Activated naive CD4-positive, alpha-beta T cell treated with anti-CD3 and anti-CD28 coated beads, Interleukin-2, amount 50 U/mL, for 72 hours (primary cell): ENCODE measurements around the gene STX8. TPM values are rescaled to one million over a fixed set of nuclear protein-coding genes. Genes with fewer than 3 reads are reported as not detected.
A peak's percentile ranks its signal among the peaks of the same experiment; 100 is the strongest.
"Not testable (repeated sequence)": the region's sequence is repeated elsewhere in the genome, so short reads cannot be mapped to it uniquely, and the experiment has no call there.

Source experiments
- ATAC-seq, 2 donors: fragments of 150-1000 bp; cut with Tn5 transposase; 2 replicates each; pipeline ENCODE4 v1.10.0; 2021; ENCODE audit warnings: mild to moderate bottlenecking in 2 of 2, moderate library complexity in 2 of 2
- DNase-seq, 2 donors: peaks; one replicate each; pipeline ENCODE4 v3.0.0; 2021 to 2022; ENCODE audit warnings: low spot score in 2 of 2
- H3K27ac Mint-ChIP-seq, 2 donors: one replicate each; pipeline ENCODE4 v1.8.0; 2022; ENCODE audit warnings: mild to moderate bottlenecking in 2 of 2, mixed read lengths in 2 of 2
- H3K36me3 Mint-ChIP-seq, 2 donors: one replicate each; pipeline ENCODE4 v1.8.0; 2022; ENCODE audit warnings: mixed read lengths in 2 of 2
- H3K9me3 Mint-ChIP-seq, 2 donors: one replicate each; pipeline ENCODE4 v1.8.0; 2022; ENCODE audit warnings: mixed read lengths in 2 of 2
- total RNA-seq, 2 donors: library from RNA; stranded (reverse); gene quantifications; one replicate each; pipeline ENCODE4 v1.2.3, GENCODE V29; 2022

STX8 gene
- total RNA-seq, 2 donors from 2014 or later: 42.1 to 65.4 TPM

DNA sequence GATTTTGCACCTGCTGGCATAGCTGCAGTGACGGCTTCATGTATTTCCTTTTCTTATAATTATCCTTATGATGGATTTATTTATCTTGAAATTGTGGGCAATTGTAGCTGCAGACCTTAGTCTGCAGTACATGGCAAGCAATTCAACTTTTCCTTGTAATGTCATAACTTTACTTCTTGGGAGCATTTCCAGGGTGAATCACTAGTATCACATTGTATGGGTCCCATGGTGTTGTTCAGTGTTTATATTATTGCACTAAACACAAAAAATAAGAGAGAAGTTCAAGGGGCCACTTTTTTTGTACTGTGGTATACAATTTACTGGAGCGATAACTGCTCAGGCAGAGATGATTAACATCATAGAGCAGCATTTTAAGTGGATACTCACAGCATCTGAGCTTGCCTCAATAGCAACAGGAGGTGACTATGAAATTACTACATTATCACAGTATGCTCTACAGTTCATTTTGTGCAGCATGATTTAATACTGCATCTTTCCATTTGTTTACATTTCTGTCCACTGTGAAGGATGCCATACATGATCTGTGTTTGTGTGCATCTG lies 169.5 kb downstream of the STX8 start:
- Mint-ChIP-seq H3K36me3 (no peaks in the 10 kb centered on the region), H3K27ac (no peak overlapping the region), H3K9me3 (no peaks in the 10 kb centered on the region)
- DNase-seq: no peak
- ATAC-seq: no peak

GRCh38 chr17:9403257-9403656 lies 172.4 kb downstream of the STX8 start:
- Mint-ChIP-seq H3K9me3 (no peaks in the 10 kb centered on the region), H3K27ac (no peak overlapping the region), H3K36me3 (no peaks in the 10 kb centered on the region)
- ATAC-seq (no peak), DNase-seq (no peak)

GRCh38 chr17:9402590-9403199 lies 172.9 kb downstream of the STX8 start:
- Mint-ChIP-seq H3K9me3 (no peaks in the 10 kb centered on the region), H3K36me3 (no peaks in the 10 kb centered on the region), H3K27ac (no peak overlapping the region)
- ATAC-seq (no peak), DNase-seq (peak in 1 of 2 donors; percentile 42)

GRCh38 chr17:9401434-9401833 lies 174.2 kb downstream of the STX8 start:
- Mint-ChIP-seq H3K27ac (no peak overlapping the region), H3K9me3 (no peaks in the 10 kb centered on the region), H3K36me3 (no peaks in the 10 kb centered on the region)
- no peak for ATAC-seq
- DNase-seq: no peak

- H3K36me3 Mint-ChIP-seq: peaks cover 21 to 24% of the 10 kb centered on the region in 2 donors
- peaks cover 13 to 18% of the 10 kb centered on the region in 2 donors for H3K9me3 Mint-ChIP-seq
- peak; percentile 54 to 98 for ATAC-seq
- DNase-seq: no peak
- no peak overlapping the region for H3K27ac Mint-ChIP-seq
These were observed 186.5 kb downstream of the STX8 start for GRCh38 chr17:9389111-9389527.

DNA sequence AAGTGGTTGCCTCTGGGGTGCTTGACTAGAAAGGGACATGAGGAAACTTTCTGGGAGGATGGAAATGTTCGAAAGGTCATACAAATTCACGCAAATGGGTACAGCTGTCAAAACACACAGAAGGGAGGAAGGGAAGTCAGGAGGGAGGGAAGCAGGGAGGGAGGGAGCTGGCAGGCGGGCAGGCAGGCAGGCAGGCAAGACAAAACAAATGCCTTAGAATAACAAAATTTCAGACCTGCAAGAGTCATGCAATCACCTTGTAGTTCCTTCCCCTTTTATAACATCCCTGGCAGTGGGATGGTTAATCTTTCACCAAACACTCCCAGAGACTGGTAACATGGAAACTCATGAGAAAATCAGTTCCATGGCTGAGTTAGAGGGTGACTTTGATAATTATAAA lies 189.2 kb downstream of the STX8 start:
- ATAC-seq: no peak
- Mint-ChIP-seq H3K27ac (no peak overlapping the region), H3K36me3 (peaks cover under 1 to 1% of the 10 kb centered on the region in 2 donors), H3K9me3 (no peaks in the 10 kb centered on the region)
- no peak for DNase-seq

DNA sequence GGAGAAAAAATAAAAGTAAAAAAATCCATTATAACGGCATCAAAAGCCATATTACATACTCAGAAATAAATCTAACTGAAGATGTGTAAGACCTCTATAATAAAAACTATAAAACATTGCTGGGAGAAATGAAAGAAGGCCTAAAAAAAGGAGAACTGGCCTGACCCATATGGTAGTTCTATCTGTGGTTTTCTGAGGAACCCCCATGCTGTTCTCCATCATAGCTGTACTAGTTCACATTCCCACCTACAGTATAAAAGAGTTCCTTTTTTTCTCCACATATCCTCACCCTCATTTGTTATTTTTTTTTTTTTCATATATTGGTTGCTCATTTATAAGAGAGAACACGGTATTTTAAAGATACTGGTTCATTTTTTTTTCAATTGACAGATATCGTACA lies 191.8 kb downstream of the STX8 start:
- Mint-ChIP-seq H3K27ac (no peak overlapping the region), H3K36me3 (no peaks in the 10 kb centered on the region), H3K9me3 (no peaks in the 10 kb centered on the region)
- no peak for ATAC-seq
- no peak for DNase-seq

DNA sequence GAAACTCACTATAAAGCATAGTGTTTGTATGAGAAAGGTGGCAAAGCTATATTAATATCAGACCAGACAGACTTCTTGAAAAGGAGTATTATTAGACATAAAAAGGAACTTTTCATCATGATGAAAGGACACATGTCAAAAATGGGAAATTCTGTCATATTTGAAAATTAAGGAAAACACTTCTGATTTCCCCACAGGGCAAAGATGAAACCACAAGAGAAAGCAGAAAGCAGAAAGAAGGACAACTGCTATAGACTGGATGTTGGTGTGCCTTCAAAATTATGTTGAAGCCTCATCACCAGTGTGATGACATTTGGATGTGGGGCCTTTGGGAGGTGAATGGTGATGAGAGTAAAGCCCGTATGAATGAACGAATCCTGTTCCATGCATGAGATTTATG lies 193.0 kb downstream of the STX8 start:
- no peak for ATAC-seq
- Mint-ChIP-seq H3K27ac (no peak overlapping the region), H3K9me3 (no peaks in the 10 kb centered on the region), H3K36me3 (peaks cover 9 to 10% of the 10 kb centered on the region in 2 donors)
- DNase-seq: no peak

GRCh38 chr17:9381068-9381467 lies 194.6 kb downstream of the STX8 start:
- DNase-seq: no peak
- H3K9me3 Mint-ChIP-seq: no peaks in the 10 kb centered on the region
- ATAC-seq: no peak
- H3K27ac Mint-ChIP-seq: no peak overlapping the region
- H3K36me3 Mint-ChIP-seq: peaks cover 17 to 20% of the 10 kb centered on the region in 2 donors

DNA sequence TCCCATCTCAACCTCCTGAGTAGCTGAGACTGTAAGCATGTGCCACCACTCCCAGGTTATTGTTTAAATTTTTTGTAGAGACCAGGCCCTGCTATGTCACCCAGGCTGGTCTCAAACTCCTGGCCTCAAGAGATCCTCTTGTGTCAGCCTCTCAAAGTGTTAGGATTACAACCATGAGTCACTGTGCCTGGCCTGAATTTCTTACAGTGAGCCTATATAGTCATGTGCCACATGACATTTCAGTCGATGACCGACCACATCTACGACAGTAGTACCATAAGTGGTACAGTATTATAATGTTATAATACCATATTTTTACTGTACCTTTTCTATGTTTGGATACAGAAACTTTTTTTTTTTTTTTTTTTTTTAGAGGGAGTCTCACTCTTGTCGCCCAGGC lies 195.3 kb downstream of the STX8 start:
- Mint-ChIP-seq H3K36me3 (peaks cover 17 to 25% of the 10 kb centered on the region in 2 donors), H3K9me3 (no peaks in the 10 kb centered on the region), H3K27ac (no peak overlapping the region)
- DNase-seq (no peak), ATAC-seq (peak in 1 of 2 donors; percentile 36)

GRCh38 chr17:9376177-9376576 lies 199.4 kb downstream of the STX8 start:
- H3K36me3 Mint-ChIP-seq: peaks cover 17 to 25% of the 10 kb centered on the region in 2 donors
- not testable (repeated sequence) for DNase-seq, ATAC-seq, H3K27ac Mint-ChIP-seq, H3K9me3 Mint-ChIP-seq

DNA sequence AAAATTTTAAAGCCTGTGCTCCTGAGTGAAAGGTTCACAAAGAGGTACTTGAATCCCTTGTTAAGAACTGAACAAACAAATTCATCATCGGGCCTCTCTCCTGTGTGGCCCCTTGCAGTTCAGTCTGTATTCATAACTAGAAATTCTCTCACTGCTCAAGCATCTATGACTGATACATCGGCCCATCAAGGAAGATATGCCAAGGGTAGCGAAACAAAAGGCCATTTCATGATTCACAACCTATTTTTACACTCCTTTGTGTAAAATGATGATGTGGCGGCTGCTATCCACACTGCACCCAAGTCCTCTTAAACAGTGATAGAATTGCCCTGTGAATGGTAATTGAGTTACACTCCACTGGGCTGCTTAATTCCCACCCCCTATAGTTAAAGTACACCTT lies 204.6 kb downstream of the STX8 start:
- Mint-ChIP-seq H3K9me3 (no peaks in the 10 kb centered on the region), H3K27ac (no peak overlapping the region), H3K36me3 (peaks cover 0 to 5% of the 10 kb centered on the region in 2 donors)
- ATAC-seq (peak; percentile 67 to 82), DNase-seq (no peak)

DNA sequence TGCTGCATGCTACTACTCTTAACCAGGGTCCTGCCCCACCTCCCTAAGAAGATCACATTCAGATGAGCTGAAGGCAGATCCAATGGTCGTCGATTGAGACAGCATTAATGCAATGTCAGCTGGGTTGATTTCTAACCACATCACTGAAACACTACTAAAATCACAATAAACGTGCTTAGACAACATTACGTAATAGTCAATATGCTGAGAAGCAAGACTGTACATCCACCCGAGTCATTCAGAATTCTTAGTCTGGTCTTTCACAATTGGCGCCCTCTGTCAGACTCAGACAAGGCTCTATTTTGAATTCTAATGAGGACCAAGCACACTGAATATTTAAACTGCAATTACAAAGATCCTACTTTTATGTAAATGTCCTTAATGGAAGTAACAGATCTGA lies 205.2 kb downstream of the STX8 start:
- ATAC-seq: no peak
- no peak for DNase-seq
- Mint-ChIP-seq H3K36me3 (no peaks in the 10 kb centered on the region), H3K9me3 (no peaks in the 10 kb centered on the region), H3K27ac (no peak overlapping the region)

DNA sequence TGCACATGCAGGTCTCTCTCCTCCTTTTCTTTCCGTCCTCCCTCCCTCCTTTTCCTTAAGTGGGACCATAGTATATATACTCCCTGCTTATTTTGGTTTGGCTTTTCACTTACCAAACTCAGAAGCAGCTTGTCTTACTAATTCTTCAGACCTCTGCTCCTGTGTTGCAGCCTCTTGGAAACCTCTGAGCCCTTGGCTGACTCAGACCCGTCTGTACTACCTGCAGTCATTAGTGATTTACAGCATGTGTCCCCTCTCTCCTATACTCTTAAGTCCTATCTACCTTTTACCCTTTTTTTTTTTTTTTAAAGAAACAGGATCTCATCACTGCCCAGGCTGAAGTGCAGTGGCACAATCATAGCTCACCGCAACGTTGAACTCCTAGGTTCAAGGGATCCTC lies 207.0 kb downstream of the STX8 start:
- ATAC-seq (no peak), DNase-seq (no peak)
- Mint-ChIP-seq H3K9me3 (no peaks in the 10 kb centered on the region), H3K27ac (peak overlapping the region in 1 of 2 donors; percentile 67), H3K36me3 (peaks cover 0 to 6% of the 10 kb centered on the region in 2 donors)

GRCh38 chr17:9367156-9367555 lies 208.5 kb downstream of the STX8 start:
- peaks cover 0 to 6% of the 10 kb centered on the region in 2 donors for H3K36me3 Mint-ChIP-seq
- H3K9me3 Mint-ChIP-seq: no peaks in the 10 kb centered on the region
- H3K27ac Mint-ChIP-seq: no peak overlapping the region
- ATAC-seq (no peak), DNase-seq (no peak)

GRCh38 chr17:9364837-9365430 lies 210.7 kb downstream of the STX8 start:
- DNase-seq (no peak), ATAC-seq (no peak)
- peaks cover 0 to 6% of the 10 kb centered on the region in 2 donors for H3K36me3 Mint-ChIP-seq
- no peaks in the 10 kb centered on the region for H3K9me3 Mint-ChIP-seq
- H3K27ac Mint-ChIP-seq: peak overlapping the region in 1 of 2 donors; percentile 50

- Mint-ChIP-seq H3K36me3 (peaks cover 0 to 6% of the 10 kb centered on the region in 2 donors), H3K27ac (no peak overlapping the region), H3K9me3 (no peaks in the 10 kb centered on the region)
- ATAC-seq: peak; percentile 95 to 98
- DNase-seq: peak in 1 of 2 donors; percentile 33
These were observed 211.9 kb downstream of the STX8 start for GRCh38 chr17:9363440-9364350.
